IPS-NIHi11 (cell line): ENCODE measurements around the gene HTR3D.
"Not testable (repeated sequence)": the region's sequence is repeated elsewhere in the genome, so short reads cannot be mapped to it uniquely, and the experiment has no call there.

Experiments used
- DNase-seq: peaks from one replicate; pipeline ENCODE4 v3.0.0; 2012; ENCODE audit warnings: mixed read lengths, low spot score

The HTR3D gene, protein sequence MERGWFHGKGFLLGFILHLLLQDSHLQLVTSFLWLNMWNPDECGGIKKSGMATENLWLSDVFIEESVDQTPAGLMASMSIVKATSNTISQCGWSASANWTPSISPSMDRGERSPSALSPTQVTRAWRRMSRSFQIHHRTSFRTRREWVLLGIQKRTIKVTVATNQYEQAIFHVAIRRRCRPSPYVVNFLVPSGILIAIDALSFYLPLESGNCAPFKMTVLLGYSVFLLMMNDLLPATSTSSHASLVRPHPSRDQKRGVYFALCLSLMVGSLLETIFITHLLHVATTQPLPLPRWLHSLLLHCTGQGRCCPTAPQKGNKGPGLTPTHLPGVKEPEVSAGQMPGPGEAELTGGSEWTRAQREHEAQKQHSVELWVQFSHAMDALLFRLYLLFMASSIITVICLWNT

DNA sequence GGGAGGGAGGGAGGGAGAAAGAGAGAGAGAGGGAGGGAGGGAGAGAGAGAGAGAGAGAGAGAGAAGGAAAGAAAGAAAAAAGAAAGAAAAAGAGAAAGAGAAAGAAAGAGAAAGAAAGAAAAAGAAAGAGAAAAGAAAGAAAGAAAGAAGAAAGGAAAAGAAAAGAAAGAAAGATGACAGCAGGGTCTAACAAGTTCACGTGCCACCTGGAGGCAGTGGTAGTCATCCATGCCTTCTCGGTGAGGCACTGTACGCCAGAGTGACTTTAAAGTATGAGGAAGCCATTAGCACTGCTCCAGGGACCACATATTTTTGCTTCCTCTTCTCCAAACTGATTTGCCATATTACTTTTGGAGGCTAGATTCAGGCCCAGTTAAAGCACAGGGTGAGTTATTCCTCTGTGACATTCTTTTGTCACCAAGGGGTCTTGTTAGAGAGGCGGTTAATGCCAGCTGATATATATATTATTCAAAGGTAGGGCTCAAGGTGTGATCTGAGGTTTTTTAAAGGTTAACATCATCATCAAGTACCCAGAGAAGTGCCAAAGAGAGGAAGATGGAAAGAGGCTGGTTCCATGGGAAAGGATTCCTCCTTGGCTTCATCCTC lies at the start of gene HTR3D:
Gene HTR3D, plus strand, starts transcription at position 556 of the 606 bp plus-strand sequence. Its CDS starts 0 bp downstream, at position 556.
- DNase-seq, result peak; percentile 32

DNA sequence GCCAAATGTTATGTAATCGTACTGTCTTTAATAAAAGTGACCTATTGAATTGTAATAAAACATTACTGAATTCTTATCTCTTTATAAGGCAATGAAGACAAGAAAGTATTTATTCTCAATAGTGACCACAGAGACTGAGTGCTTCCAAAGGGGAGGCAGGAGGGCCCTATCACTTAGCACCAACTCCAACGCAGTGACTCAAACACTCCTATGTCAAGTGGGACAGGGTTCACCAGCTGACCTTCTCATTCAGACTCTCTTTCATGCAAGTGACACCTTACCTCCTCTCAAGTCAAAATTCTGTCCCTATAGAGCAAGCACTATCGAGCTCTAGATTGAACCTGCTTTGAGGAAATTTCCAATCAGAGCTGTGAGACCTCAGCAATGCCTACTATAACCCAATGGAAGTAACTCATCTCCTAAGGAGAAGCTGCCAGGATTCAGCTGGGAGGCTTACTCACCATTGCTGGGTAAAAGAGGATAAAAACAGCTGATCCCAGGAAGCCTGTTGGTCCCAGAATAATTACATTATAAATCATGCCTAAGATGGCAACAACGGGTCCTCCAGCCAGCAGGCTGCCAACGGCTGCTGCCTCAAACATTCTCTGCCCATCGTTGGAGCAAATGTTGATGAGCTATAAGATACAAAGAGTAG lies 49.4 kb upstream of the HTR3D start:
- no peak for DNase-seq

DNA sequence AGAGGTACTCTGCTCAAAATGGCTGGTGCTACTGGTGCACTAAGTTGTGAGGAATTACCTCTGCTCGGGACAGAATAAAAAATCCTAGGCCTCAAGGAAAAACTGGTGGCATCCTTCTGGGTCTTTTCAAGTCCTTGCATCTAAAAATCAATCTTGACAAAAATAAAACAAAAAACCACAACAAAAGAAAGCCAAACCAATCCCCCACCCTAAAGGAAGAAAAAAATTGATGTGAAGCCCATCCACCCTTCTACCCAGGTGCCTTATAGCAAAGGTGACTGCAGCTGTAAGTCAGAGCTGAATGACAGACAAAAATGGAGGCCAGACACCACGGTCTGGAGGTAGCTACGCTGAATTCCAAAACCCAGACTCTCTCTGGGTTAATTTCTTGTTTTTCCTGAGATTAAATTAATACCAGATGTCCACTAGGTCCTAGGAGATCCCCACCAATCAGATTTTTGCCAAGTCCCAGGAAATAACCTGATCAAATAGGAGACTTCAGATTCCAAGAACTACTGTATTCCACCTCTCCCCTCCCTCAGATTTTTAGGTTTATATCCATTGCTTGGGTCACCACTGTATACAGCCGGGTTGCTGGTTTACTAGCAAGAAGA lies 47.3 kb upstream of the HTR3D start:
- no peak for DNase-seq

DNA sequence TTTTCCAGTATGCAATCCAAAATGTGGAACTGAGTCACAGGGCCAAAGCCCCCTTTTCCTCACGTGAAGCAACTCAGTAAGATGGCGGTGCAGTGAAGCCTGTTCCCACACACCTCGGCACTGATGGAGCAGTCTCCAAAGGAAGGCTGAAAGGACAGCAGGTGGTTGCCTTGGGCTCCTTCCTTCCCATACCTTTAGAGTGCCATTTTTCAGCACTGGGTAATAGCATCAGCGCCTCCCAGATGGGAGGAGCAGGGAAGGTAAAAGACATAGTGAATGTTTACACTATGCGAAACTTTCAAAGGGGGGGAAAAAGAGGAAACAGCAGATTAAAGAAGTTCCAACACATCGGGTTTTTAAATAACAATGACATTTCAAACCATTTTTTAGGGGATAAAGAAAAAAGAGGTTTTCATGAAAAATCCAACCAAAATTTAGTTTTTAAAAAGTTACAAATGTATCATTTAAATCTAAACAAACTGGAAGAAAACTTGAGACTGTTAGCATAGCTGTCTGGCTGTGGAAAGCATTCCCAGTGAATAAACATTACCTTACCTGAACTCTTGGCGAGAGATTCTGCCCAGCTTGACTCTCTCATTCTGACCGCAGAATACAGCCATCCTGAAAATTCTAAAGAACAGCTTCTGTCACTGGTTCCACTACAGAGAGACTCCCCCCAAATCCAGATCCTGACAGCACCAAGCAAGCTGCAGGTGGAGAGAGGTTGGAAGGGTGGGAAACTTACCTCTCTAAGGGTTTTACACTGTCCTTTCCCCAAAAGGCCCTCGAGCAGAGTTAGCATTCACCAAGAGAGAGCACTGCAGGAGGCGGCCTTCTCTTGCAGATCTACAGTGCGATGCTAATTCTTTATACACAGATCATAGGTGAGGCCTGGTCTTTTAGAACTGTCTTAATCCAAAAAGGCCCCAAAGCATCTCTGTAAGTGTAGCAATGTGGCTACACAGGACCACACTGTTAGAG lies 46.5 kb upstream of the HTR3D start:
- DNase-seq, result peak; percentile 23

DNA sequence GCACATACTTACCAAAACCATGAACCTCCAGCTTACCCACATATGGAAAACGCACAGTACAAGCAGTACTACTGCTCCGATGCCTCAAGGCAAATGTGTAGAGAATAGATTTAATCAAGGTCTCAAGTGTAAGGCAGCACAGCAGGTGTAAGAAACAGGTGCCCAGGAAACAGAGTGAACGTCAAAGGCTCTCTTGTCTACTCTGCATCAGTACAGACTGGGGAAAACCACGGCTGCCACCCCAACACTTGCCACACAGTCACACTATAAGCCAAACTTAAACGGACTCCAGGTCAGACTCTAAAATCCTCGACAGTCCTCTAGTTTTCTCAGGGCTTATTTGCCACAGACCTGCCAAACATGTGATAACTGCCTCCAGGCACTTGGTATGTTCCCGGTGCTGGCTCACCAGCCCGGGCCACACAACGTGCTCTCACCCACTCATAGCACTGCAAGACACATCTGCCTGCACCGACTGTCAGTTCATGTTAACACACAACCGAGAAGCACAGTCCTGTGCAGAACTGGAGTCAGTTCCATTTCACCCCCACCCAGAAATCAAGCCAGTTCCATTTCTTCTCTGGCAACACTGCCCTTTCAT lies 44.4 kb upstream of the HTR3D start:
- DNase-seq, result no peak

DNA sequence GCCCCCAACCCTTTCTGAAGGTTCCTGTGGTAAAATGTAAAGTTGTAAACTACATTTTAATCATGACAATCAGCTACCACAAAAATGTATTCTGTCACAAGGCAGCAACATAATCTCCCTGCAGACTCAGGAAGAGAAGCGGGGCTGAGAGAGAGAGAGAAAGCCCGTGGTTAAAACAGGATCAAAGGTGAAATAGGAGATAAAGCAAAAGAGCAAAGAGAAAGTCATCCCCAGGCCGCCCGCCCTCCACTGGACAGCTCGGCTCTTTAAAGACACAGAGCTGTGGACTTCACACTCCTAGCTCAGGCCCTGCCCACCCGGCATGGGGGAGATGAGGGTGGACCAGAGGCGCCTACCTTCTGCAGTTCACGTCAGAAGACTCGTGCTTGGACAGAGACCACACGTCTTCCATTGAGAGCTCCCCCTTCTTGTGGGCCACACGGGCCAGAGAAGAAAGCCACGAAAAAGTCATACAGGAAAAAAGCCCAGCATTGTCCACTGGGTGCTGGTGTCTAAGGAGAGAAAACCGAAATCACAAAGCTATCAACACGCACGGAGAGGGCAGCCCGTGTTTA lies 43.2 kb upstream of the HTR3D start:
- no peak for DNase-seq

DNA sequence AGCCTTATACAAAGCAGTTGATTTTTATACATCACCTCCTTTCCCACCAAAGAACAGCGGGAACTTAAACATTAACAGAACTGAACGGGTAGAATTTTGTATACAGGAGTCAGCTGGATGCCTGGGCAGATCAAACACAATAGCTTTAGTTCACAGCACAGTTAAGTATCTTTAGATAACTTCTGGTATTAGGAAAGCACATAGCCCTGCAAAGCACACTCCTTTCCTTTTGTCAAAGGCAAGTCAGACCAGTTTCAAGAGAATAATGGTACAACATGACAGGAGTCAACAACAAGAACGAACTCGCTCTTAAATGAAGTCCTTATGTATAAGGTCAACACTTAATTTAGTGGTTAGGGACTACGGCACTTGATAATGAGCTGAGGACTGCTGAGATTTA lies 40.1 kb upstream of the HTR3D start:
- no peak for DNase-seq

DNA sequence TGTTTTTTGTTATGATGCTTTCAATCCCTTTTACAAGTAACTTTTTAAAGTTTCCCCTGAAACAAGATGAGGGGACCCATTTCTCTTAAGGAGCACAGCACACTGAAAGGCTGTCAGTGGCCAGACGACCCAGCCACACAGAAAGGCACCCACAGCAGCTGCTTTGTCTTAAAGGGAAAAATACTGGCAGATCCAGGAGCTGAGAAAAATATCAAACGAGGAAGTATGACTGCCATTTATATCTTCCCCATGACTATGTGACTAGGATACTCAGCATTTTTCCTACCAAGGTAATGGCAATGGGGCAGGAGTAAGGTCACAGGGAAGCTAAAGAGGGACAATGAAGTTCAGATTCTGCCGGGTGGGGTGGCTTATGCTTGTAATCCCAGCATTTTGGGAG lies 29.8 kb upstream of the HTR3D start:
- no peak for DNase-seq

DNA sequence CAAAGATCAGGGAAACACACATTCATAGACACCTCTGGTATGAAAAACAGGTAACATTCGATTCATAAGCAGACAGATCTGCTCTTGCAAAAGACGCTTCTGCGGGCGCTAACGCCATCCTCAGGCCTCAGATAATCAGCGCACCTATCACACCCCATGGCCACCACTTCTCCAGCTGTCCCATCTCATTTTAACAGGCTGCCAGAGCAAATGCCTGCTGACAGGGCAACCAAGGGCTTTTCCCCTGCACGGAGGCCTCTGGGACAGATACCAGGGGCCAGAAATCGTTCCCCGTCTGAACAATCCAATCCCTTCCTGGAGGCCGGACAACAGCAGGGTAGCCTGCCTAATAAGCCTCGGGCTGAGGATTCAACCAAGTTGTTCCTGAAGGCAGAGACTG lies 29.1 kb upstream of the HTR3D start:
- no peak for DNase-seq

DNA sequence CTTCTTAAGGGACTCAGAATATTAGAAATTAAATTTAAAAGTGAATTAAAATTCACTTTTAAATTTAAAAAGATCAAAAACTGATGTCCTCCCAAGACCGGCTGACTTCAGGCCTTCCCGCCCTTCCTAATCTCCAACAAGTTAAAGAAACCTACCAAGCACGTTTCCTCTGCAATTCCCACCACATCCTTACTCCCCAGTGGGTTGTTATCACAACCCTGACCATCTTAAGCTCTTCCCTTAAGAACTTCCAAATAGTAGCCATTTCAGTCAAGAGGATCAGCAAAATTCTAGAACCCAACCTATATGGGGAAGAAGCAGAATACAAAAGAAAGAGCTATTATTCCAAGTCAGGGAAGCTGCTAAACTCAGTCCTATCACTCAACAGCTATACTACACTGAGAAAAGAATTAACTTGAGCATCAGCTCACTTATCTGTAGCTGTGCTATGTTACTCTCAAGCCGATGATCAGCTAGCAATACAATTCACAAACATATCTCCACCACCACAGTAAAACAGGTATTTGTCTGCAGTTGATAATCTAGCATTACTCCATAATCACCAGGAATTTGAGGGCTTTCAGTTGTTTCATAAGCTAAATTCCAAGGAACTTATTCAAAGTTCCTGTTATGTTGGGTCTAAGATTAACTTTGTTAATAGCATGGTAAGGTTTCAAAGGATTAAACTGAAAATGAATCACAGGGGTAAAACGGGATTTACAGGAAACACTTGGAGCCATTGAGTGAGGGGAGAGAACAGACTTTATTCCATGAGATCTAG lies 28.2 kb upstream of the HTR3D start:
- DNase-seq, result no peak

DNA sequence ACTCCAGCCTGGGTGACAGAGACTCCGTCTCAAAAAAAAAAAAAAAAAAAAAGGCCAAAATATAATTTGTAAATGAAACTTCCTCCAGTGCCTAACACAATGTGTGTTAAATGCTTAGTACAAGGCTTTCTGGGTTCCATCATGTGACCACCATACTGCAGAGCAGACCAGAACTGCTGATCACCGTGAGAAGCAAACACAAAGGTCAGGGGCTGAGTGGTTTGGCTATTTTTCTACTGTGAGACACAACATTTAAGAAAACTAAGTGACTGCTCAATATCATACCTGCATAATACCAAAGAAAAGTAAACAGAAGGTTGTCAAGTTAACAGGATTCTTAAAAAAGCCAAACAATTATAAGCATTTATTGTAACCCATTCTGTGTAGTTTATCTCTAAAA lies 27.1 kb upstream of the HTR3D start:
- no peak for DNase-seq

DNA sequence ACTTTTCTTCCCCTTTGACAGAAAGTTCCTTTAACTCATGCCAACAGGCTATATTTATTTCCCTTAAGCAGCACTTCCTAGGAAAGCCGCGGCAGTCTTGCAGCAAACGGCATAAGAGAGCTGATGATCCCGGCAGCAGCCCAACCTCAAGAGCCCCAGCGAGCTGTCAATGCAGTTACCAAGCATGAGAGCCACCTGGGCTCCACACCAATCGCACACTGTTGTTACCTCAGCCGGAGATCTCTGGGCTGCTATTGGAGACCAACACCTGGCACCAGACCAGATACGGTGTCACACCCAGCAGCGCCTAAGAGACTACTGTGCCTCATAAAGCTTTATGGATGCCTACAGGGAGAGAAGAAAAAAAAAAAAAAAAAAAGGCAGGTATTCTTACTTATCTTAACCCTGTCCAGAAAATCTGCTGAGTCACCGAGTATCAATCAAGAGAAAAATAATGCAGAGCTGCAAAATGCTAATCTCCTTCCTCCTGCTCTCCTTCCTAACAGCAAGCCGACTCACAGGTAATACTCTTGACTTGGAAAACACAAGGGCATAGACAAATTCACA lies 25.5 kb upstream of the HTR3D start:
- DNase-seq, result peak; percentile 82

DNA sequence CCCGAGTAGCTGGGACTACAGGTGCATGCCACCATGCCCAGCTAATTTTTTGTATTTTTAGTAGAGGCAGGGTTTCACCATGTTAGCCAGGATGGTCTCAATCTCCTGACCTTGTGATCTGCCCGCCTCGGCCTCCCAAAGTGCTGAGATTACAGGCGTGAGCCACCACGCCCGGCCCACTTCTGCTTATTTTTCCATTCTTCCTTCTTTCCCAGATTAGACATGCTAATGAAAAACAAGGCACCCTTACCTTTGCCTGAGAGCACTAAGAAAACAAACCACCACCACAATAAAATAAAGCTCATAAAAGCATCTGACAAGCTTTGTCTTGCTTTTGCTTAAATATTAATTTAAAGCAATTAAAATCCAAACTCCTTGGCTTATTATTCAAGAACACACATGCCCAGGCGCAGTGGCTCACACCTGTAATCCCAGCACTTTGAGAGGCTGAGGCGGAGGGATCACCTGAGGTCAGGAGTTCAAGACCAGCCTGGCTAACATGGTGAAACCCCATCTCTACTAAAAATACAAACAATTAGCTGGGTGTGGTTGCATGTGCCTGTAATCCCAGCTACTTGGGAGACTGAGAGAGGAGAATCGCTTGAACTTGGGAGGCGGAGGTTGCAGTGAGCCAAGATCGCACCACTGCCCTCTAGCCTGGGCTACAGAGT lies 24.3 kb upstream of the HTR3D start:
- DNase-seq, result not testable (repeated sequence)

DNA sequence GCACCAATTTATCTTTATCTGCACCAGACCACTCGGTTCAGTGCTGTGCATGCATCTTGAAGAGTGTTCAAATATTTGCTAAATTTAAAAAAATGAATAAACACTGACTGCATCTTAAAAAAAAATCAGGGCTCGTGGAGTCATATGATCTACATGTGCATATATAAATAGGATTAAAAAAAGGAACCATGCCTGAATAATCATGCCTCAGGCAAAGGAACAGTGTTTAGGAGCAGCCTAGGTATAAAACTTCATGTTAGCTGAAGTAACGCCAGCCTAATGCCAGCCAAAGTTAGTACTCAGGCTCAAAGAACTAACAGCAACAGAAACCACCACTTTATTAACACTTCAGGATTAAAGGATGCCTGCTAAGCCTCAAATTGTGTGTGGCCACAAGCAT lies 23.4 kb upstream of the HTR3D start:
- no peak for DNase-seq

DNA sequence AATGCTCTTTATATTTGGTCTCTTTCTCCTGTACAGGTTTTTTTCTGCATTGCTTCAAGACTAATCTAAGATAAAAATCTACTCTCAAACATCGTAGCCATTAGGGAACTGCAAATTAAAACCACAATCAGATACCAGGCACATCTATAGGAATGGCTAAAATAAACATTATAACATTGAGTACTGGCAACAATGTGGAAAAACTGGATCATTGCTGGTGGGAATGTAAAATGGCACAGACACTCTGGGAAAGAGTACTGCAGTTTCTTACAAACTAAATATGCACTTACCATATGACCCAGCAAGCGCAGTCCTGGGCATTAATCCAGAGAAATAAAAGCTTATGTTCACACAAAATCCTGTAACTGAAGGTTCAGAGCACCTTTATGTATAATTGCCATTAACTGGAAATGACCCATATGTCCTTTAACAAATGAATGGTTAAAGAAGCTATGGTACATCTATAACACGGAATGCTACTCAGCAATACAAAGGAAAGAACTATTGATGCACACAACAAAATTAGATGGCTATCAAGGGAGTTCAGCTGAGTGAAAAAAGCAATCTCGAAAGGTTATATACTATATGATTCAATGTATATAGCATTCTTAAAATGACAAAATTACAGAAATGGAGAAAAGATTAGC lies 20.2 kb upstream of the HTR3D start:
- DNase-seq, result no peak

DNA sequence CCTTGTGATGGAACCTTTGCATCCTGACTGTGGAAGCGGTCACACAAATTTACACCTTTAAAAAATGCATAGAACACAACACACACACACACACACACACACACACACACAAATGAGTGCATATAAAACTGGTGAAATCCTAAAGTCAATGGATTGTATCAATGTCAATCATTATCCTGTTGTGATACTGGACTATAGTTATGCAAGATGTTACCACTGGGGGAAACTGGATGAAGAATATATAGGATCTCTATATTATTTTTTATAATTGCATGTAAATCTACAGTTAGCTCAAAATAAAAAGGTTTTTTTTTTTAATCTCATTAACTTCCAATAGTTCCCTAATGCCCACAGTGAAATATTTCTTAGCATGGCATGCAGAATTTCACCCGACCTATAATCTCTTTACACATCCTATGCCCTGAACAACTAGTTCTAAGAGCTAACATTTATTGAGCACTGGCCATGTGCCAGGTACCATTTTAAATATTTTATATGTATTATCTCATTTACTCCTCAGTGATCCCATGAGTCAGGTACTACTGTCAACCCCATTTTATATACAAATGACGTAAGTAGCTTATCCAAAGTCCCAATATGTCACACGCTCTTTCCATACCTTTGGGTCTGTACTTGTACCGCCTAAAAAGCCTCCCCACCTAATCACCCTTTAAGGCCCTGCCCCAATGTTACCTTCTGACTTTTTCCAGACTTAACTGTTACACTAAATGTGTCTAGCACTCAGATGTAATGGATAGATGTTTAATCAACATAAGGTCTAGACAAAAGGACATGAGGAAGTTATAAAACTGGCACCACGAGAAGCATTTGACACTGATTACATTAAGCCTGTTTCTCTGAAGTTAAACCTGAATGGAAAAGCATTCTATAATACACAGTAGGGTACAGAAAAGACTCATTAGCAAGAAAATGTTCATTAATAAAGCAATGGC lies 19.3 kb upstream of the HTR3D start:
- DNase-seq, result no peak

DNA sequence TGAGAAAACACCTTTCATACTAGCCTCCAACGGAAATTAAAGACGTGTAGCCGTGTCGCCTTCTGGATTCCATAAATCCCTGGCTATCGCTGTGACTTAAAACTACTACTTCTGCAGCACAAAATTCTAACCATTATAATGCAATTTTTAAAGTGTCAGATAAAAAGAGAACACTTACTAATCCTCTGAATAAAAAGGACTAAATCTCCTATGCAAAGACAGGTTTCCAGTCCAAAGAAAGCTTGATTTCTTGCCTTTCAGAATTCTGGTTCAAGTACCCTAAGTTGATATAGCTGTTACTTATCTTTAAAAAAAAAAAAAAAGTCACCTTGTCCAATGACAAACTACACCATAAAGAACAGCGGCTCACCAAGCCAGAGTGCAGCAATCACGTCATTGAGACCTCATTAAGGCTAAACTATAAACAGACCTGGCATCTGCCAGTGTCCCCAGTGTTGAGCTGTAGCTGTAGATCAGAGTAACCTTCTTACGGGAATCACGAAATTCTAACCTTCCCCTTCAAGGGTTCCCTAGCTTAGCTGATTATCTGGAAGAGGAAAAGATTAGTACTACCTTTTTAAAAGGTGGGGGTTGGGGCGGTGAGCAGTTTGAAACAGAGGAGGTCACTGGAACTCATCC lies 16.0 kb upstream of the HTR3D start:
- no peak for DNase-seq
